Cardiac fibroblast (primary cell): ENCODE results near the gene LONRF2.

ENCODE experiments used
- DNase-seq, 2 donors: peaks; one replicate each; pipeline versions ENCODE4 v3.0.0 to v3.0.0-alpha.2; 2010; ENCODE audit warnings: low read depth in 2 of 2
- H3K4me3 ChIP-seq, 2 donors: replicated peaks in 1 of 2; 1 replicate in 1 of 2; 2 replicates in 1 of 2; pipeline ENCODE4 v1.5.1; 2011; ENCODE audit warnings: low read depth in 2 of 2, low read length in 2 of 2, mild to moderate bottlenecking in 2 of 2, moderate library complexity in 1 of 2
- TF ChIP-seq, protein P1 (sequence below): IDR thresholded peaks from one replicate; pipeline ENCODE4 v1.5.1; 2011; ENCODE audit warnings: low read depth, mild to moderate bottlenecking, low read length, inconsistent platforms

Gene LONRF2

DNA sequence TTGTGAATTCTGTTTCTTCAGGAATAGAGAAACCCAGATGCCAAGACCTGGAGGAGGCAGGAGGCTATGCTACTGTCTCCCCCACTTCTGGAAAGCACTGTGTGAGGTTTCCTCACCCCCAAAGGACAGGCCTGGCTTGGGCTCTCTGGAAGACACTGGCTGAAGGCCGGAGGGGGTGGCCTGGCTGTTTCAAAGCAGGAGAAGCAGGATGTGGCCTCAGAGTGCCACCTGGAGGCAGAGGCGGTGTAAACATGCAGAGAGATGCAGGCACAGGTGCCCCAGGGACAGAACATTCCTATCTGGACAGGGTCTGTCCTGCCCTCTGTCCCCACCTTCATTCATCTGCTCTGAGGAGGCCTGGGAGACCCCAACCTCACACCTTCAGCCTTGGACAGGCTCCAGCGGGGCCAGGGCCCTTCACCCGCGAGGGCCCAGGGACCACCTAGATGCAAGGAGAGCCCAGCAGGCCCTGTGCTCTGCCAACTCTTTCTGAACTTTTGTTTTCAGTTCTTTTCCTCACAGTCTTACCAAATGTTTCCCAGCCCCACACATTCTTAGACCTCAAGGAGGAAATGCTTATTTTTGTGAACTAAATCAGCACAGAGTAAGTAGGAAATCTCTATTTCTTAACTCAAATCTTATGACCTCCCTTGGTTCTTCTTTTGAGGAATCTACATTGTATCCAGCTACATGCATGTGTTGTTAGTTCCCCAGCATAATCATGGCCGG, 79.2 kb downstream of the LONRF2 start:
- peak; percentile 61 to 65 for DNase-seq
- H3K4me3 ChIP-seq = no peak overlapping the region
- TF ChIP-seq, protein P1, sequence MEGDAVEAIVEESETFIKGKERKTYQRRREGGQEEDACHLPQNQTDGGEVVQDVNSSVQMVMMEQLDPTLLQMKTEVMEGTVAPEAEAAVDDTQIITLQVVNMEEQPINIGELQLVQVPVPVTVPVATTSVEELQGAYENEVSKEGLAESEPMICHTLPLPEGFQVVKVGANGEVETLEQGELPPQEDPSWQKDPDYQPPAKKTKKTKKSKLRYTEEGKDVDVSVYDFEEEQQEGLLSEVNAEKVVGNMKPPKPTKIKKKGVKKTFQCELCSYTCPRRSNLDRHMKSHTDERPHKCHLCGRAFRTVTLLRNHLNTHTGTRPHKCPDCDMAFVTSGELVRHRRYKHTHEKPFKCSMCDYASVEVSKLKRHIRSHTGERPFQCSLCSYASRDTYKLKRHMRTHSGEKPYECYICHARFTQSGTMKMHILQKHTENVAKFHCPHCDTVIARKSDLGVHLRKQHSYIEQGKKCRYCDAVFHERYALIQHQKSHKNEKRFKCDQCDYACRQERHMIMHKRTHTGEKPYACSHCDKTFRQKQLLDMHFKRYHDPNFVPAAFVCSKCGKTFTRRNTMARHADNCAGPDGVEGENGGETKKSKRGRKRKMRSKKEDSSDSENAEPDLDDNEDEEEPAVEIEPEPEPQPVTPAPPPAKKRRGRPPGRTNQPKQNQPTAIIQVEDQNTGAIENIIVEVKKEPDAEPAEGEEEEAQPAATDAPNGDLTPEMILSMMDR = peak; percentile 83

- DNase-seq = no peak
- no peak overlapping the region for H3K4me3 ChIP-seq
- TF ChIP-seq, protein P1 = no peak
These were observed 79.8 kb downstream of the LONRF2 start for GRCh38 chr2:100242476-100242875.

DNA sequence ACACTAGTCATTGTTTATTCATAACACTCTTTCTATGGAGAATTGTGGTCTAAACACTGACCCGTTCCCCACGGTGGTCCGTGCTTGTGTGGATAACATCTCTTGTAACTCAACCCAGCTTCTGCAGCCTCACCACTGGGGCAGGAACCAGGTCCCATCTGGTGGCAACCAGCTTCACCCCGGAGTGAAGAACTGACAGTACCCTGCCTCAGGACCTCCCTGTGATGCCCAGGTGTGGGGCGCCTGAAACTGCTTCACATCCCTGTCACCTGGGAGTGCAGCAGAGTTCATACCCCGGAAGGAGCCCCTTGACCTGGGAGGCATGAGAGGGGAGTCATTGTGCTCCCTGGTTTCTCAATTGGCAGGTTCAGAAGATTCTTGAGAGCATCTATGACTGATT, 81.1 kb downstream of the LONRF2 start:
- TF ChIP-seq, protein P1 = no peak
- no peak for DNase-seq
- H3K4me3 ChIP-seq = no peak overlapping the region

GRCh38 chr2:100240386-100240785, 81.9 kb downstream of the LONRF2 start:
- no peak for DNase-seq
- TF ChIP-seq, protein P1 = no peak
- H3K4me3 ChIP-seq = no peak overlapping the region

GRCh38 chr2:100239486-100240210, 82.7 kb downstream of the LONRF2 start:
- no peak for DNase-seq
- TF ChIP-seq, protein P1 = no peak
- H3K4me3 ChIP-seq = no peak overlapping the region

DNA sequence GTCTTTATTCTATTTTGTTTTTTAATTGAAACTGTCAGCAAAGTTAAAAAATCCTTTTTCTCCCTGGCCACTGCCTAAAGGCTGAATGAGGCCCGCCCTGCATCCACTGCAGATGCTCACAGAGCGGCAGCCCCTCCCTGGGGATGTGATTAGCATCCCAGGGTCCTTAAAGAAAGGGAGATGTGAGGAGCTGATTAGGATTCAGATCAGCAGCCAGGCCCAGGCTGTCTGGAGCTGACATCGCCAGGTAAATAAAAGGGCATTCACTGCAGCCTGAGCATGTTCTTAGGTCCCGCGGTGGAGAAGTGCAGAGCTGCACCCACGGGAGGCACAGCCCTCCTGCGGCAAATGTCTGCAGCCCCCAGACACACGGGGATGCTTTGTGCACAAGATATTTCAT, 83.8 kb downstream of the LONRF2 start:
- TF ChIP-seq, protein P1 = no peak
- no peak for DNase-seq
- no peak overlapping the region for H3K4me3 ChIP-seq
